Measurements from ENCODE around the gene ATF7. TPM values are rescaled to one million over a fixed set of nuclear protein-coding genes. Genes with fewer than 3 reads are reported as not detected.

The ATF7 gene
- total and polyA plus RNA-seq, 10 donors: 6.5 to 52.8 (median 35.4) TPM

- DNase-seq: no peak
- H3K9me3 ChIP-seq: no peaks in the 10 kb centered on the region
- TF ChIP-seq CTCF (IDR thresholded peaks at IDR 0.05 in 8 of 11, conservative IDR thresholded peaks at IDR 0.05 in 3 of 11) (no peak), POLR2A (IDR thresholded peaks at IDR 0.05) (no peak), POLR2AphosphoS5 (IDR thresholded peaks at IDR 0.05) (no peak)
- H3K27me3 ChIP-seq (replicated peaks in 1 of 7): no peaks in the 10 kb centered on the region
- H3K27ac ChIP-seq: peak overlapping the region in 7 of 8 donors; percentile 32 to 61 (median 44)
- peaks cover 0 to 29% (median 6%) of the 10 kb centered on the region in 6 donors for H3K36me3 ChIP-seq
- intact Hi-C loops (cut with DNase I; ENCODE audit: low total_unique reads): no loop called here
- peaks cover 13 to 77% (median 35%) of the 10 kb centered on the region in 6 donors for H3K4me1 ChIP-seq
- no peak overlapping the region for H3K4me3 ChIP-seq
These were observed 23.0 kb downstream of the ATF7 start for GRCh38 chr12:53603196-53603595.

- Histone ChIP-seq H3K27me3 (replicated peaks in 1 of 7) (no peaks in the 10 kb centered on the region), H3K4me3 (peak overlapping the region in 1 of 8 donors; percentile 0), H3K36me3 (peaks cover 0 to 24% (median 6%) of the 10 kb centered on the region in 6 donors), H3K9me3 (no peaks in the 10 kb centered on the region), H3K4me1 (peaks cover 13 to 82% (median 35%) of the 10 kb centered on the region in 6 donors), H3K27ac (peak overlapping the region in 3 of 8 donors; percentile 39 to 61 (median 58))
- no peak for DNase-seq
- 70 to 75% (median 72%) methylated on average over 10 of the region's 10 CpGs for WGBS, 5 donors
- intact Hi-C loops (cut with DNase I; ENCODE audit: low total_unique reads): no loop called here
- TF ChIP-seq POLR2A (IDR thresholded peaks at IDR 0.05) (no peak), POLR2AphosphoS5 (IDR thresholded peaks at IDR 0.05) (no peak), CTCF (IDR thresholded peaks at IDR 0.05 in 8 of 11, conservative IDR thresholded peaks at IDR 0.05 in 3 of 11) (no peak)
These were observed 23.9 kb downstream of the ATF7 start for GRCh38 chr12:53602176-53602864.

GRCh38 chr12:53601296-53601847 lies 24.8 kb downstream of the ATF7 start:
- peak overlapping the region in 3 of 8 donors; percentile 0 to 14 (median 5) for H3K4me3 ChIP-seq
- DNase-seq: no peak
- 32 to 47% (median 44%) methylated on average over 12 of the region's 12 CpGs for WGBS, 5 donors
- TF ChIP-seq POLR2A (IDR thresholded peaks at IDR 0.05) (no peak), CTCF (IDR thresholded peaks at IDR 0.05 in 8 of 11, conservative IDR thresholded peaks at IDR 0.05 in 3 of 11) (no peak), POLR2AphosphoS5 (IDR thresholded peaks at IDR 0.05) (no peak)
- H3K27ac ChIP-seq: peak overlapping the region in 5 of 8 donors; percentile 6 to 50 (median 39)
- intact Hi-C loops (cut with DNase I; ENCODE audit: low total_unique reads): no loop called here
- no peaks in the 10 kb centered on the region for H3K9me3 ChIP-seq
- peaks cover 0 to 27% (median 6%) of the 10 kb centered on the region in 6 donors for H3K36me3 ChIP-seq
- H3K4me1 ChIP-seq: peaks cover 19 to 91% (median 39%) of the 10 kb centered on the region in 6 donors
- no peaks in the 10 kb centered on the region for H3K27me3 ChIP-seq (replicated peaks in 1 of 7)

Measured in spleen (tissue), 11 donors.